Measurements from ENCODE around the gene TBR1.

- no peak for TF ChIP-seq ZNF175 (tag by site-specific recombination; IDR thresholded peaks at IDR 0.05)
- TF ChIP-seq IKZF3 (tag by site-specific recombination; IDR thresholded peaks at IDR 0.05), result no peak
- TF ChIP-seq ATF2 (tag by site-specific recombination; IDR thresholded peaks at IDR 0.05; ENCODE audit: low read depth), result no peak
- no peak for TF ChIP-seq KLF16 (tag by site-specific recombination; IDR thresholded peaks at IDR 0.05)
These were observed 11.8 kb downstream of the TBR1 start for GRCh38 chr2:161427664-161428587.

All from HEK293 (cell line).